Measurements from ENCODE around the gene PALB2. TPM values are rescaled to one million over a fixed set of nuclear protein-coding genes. Genes with fewer than 3 reads are reported as not detected.
"Not testable (repeated sequence)": the region's sequence is repeated elsewhere in the genome, so short reads cannot be mapped to it uniquely, and the experiment has no call there.

PALB2 gene
- total RNA-seq, 1 donor from 2014 or later = 34.4 TPM

- H3K27me3 Mint-ChIP-seq (ENCODE audit: insufficient read depth); intact Hi-C loops (cut with micrococcal nuclease); H3K4me3 Mint-ChIP-seq; DNase-seq (ENCODE audit: low spot score); H3K9me3 Mint-ChIP-seq; H3K27ac Mint-ChIP-seq: not testable (repeated sequence)
- Mint-ChIP-seq H3K4me1 (ENCODE audit: low read depth) (peaks cover 16% of the 10 kb centered on the region), H3K36me3 (ENCODE audit: low read depth) (peaks cover 26% of the 10 kb centered on the region)
Measured at GRCh38 chr16:23631874-23632273, 9.2 kb downstream of the PALB2 start.

- no peaks in the 10 kb centered on the region for H3K27me3 Mint-ChIP-seq (ENCODE audit: insufficient read depth)
- H3K27ac Mint-ChIP-seq = no peak overlapping the region
- H3K4me3 Mint-ChIP-seq = no peak overlapping the region
- H3K9me3 Mint-ChIP-seq = no peaks in the 10 kb centered on the region
- H3K36me3 Mint-ChIP-seq (ENCODE audit: low read depth) = peaks cover 22% of the 10 kb centered on the region
- peaks cover 11% of the 10 kb centered on the region for H3K4me1 Mint-ChIP-seq (ENCODE audit: low read depth)
- DNase-seq (ENCODE audit: low spot score) = no peak
- intact Hi-C loops (cut with micrococcal nuclease) = no loop called here
Measured at GRCh38 chr16:23629516-23629915, 11.6 kb downstream of the PALB2 start.

GRCh38 chr16:23624092-23624491 lies 17.0 kb downstream of the PALB2 start:
- Mint-ChIP-seq H3K4me3 (no peak overlapping the region), H3K36me3 (ENCODE audit: low read depth) (peaks cover 41% of the 10 kb centered on the region), H3K4me1 (ENCODE audit: low read depth) (peaks cover 4% of the 10 kb centered on the region), H3K27ac (no peak overlapping the region), H3K9me3 (no peaks in the 10 kb centered on the region), H3K27me3 (ENCODE audit: insufficient read depth) (no peaks in the 10 kb centered on the region)
- intact Hi-C loops (cut with micrococcal nuclease) = no loop called here
- no peak for DNase-seq (ENCODE audit: low spot score)

- H3K9me3 Mint-ChIP-seq = no peaks in the 10 kb centered on the region
- no peak for DNase-seq (ENCODE audit: low spot score)
- H3K27me3 Mint-ChIP-seq (ENCODE audit: insufficient read depth) = no peaks in the 10 kb centered on the region
- peaks cover 20% of the 10 kb centered on the region for H3K36me3 Mint-ChIP-seq (ENCODE audit: low read depth)
- no peaks in the 10 kb centered on the region for H3K4me1 Mint-ChIP-seq (ENCODE audit: low read depth)
- H3K4me3 Mint-ChIP-seq = no peak overlapping the region
- intact Hi-C loops (cut with micrococcal nuclease) = no loop called here
- no peak overlapping the region for H3K27ac Mint-ChIP-seq
Measured at GRCh38 chr16:23615805-23616204, 25.3 kb downstream of the PALB2 start.

- peaks cover 17% of the 10 kb centered on the region for H3K36me3 Mint-ChIP-seq (ENCODE audit: low read depth)
- H3K9me3 Mint-ChIP-seq = no peaks in the 10 kb centered on the region
- intact Hi-C loops (cut with micrococcal nuclease) = no loop called here
- H3K27ac Mint-ChIP-seq = no peak overlapping the region
- no peaks in the 10 kb centered on the region for H3K4me1 Mint-ChIP-seq (ENCODE audit: low read depth)
- no peak for DNase-seq (ENCODE audit: low spot score)
- no peak overlapping the region for H3K4me3 Mint-ChIP-seq
- no peaks in the 10 kb centered on the region for H3K27me3 Mint-ChIP-seq (ENCODE audit: insufficient read depth)
Measured at GRCh38 chr16:23611936-23612335, 29.2 kb downstream of the PALB2 start.

- H3K4me3 Mint-ChIP-seq; H3K4me1 Mint-ChIP-seq (ENCODE audit: low read depth); H3K9me3 Mint-ChIP-seq; DNase-seq (ENCODE audit: low spot score); H3K27me3 Mint-ChIP-seq (ENCODE audit: insufficient read depth); intact Hi-C loops (cut with micrococcal nuclease); H3K27ac Mint-ChIP-seq: not testable (repeated sequence)
- H3K36me3 Mint-ChIP-seq (ENCODE audit: low read depth) = peaks cover 13% of the 10 kb centered on the region
Measured at GRCh38 chr16:23610905-23611304, 30.2 kb downstream of the PALB2 start.

GRCh38 chr16:23609929-23610328 lies 31.2 kb downstream of the PALB2 start:
- intact Hi-C loops (cut with micrococcal nuclease) = no loop called here
- DNase-seq (ENCODE audit: low spot score) = no peak
- no peaks in the 10 kb centered on the region for H3K27me3 Mint-ChIP-seq (ENCODE audit: insufficient read depth)
- no peak overlapping the region for H3K4me3 Mint-ChIP-seq
- no peaks in the 10 kb centered on the region for H3K4me1 Mint-ChIP-seq (ENCODE audit: low read depth)
- peaks cover 12% of the 10 kb centered on the region for H3K36me3 Mint-ChIP-seq (ENCODE audit: low read depth)
- H3K9me3 Mint-ChIP-seq = no peaks in the 10 kb centered on the region
- no peak overlapping the region for H3K27ac Mint-ChIP-seq

- H3K9me3 Mint-ChIP-seq = no peaks in the 10 kb centered on the region
Measured at GRCh38 chr16:23608194-23608593, 32.9 kb downstream of the PALB2 start.

GRCh38 chr16:23607726-23608125 lies 33.4 kb downstream of the PALB2 start:
- no peak overlapping the region for H3K4me3 Mint-ChIP-seq
- DNase-seq (ENCODE audit: low spot score) = no peak
- intact Hi-C loops (cut with micrococcal nuclease) = no loop called here
- no peak overlapping the region for H3K27ac Mint-ChIP-seq
- H3K4me1 Mint-ChIP-seq (ENCODE audit: low read depth) = no peaks in the 10 kb centered on the region
- no peaks in the 10 kb centered on the region for H3K27me3 Mint-ChIP-seq (ENCODE audit: insufficient read depth)
- peaks cover 14% of the 10 kb centered on the region for H3K36me3 Mint-ChIP-seq (ENCODE audit: low read depth)
- no peaks in the 10 kb centered on the region for H3K9me3 Mint-ChIP-seq

More at GRCh38 chr16:23608194-23608593, 32.9 kb downstream of the PALB2 start:
- DNase-seq (ENCODE audit: low spot score) = no peak
- H3K27me3 Mint-ChIP-seq (ENCODE audit: insufficient read depth) = no peaks in the 10 kb centered on the region
- H3K4me3 Mint-ChIP-seq = no peak overlapping the region
- H3K36me3 Mint-ChIP-seq (ENCODE audit: low read depth) = peaks cover 13% of the 10 kb centered on the region
- intact Hi-C loops (cut with micrococcal nuclease) = no loop called here
- no peak overlapping the region for H3K27ac Mint-ChIP-seq
- H3K4me1 Mint-ChIP-seq (ENCODE audit: low read depth) = no peaks in the 10 kb centered on the region

- peak overlapping the region; percentile 65 for H3K27ac Mint-ChIP-seq
- H3K9me3 Mint-ChIP-seq = no peaks in the 10 kb centered on the region
- peaks cover 21% of the 10 kb centered on the region for H3K4me1 Mint-ChIP-seq (ENCODE audit: low read depth)
- H3K36me3 Mint-ChIP-seq (ENCODE audit: low read depth) = peaks cover 11% of the 10 kb centered on the region
- intact Hi-C loops (cut with micrococcal nuclease) = loop anchor here (2.0 kb wide), 1 partner anchor 82 kb away; no protein-coding TSS in a partner anchor
- H3K27me3 Mint-ChIP-seq (ENCODE audit: insufficient read depth) = no peaks in the 10 kb centered on the region
- H3K4me3 Mint-ChIP-seq = peak overlapping the region; percentile 53
- DNase-seq (ENCODE audit: low spot score) = no peak
Measured at GRCh38 chr16:23597003-23597756, 43.9 kb downstream of the PALB2 start.

GRCh38 chr16:23595951-23596720 lies 45.0 kb downstream of the PALB2 start, which contains the start of gene NDUFAB1:
TSS of gene NDUFAB1 (minus strand) at chr16:23596316. CDS start at chr16:23596290, 26 bp downstream.
- peak within 1 kb of the TSS; percentile 88 for H3K4me3 Mint-ChIP-seq
- H3K9me3 Mint-ChIP-seq = no peaks in the 10 kb centered on the region
- intact Hi-C loops (cut with micrococcal nuclease) = loop anchor here (1.0 to 2.0 kb wide), 5 partner anchors 39 to 144 kb away; partner anchors contain the start of genes DCTN5, EARS2, PALB2 and PLK1
- no peaks in the 10 kb centered on the region for H3K27me3 Mint-ChIP-seq (ENCODE audit: insufficient read depth)
- peak; percentile 90 for DNase-seq (ENCODE audit: low spot score)
- H3K36me3 Mint-ChIP-seq (ENCODE audit: low read depth) = peaks cover 16% of the 10 kb centered on the region
- H3K4me1 Mint-ChIP-seq (ENCODE audit: low read depth) = peaks cover 30% of the 10 kb centered on the region
- H3K27ac Mint-ChIP-seq = peak within 1 kb of the TSS; percentile 80

GRCh38 chr16:23595246-23595950 lies 45.7 kb downstream of the PALB2 start:
- Mint-ChIP-seq H3K36me3 (ENCODE audit: low read depth) (peaks cover 16% of the 10 kb centered on the region), H3K4me1 (ENCODE audit: low read depth) (peaks cover 30% of the 10 kb centered on the region), H3K9me3 (no peaks in the 10 kb centered on the region), H3K27ac (no peak overlapping the region), H3K4me3 (peak overlapping the region; percentile 88), H3K27me3 (ENCODE audit: insufficient read depth) (no peaks in the 10 kb centered on the region)
- intact Hi-C loops (cut with micrococcal nuclease) = no loop called here
- no peak for DNase-seq (ENCODE audit: low spot score)

Measured in activated T-helper 1 cell treated with anti-CD3 and anti-CD28 coated beads, Interleukin-12 subunit alpha, Interleukin-12 subunit beta, Interleukin-2, Interleukin-4 antibody, amounts not matched to agents 30 ng/mL and 10 ng/mL and 1 ng/mL, durations not matched to agents 14 hours and 24 hours and 36 hours (primary cell).